HG03342 (cell line): ENCODE data around the gene MFNG.

Experiments
- ATAC-seq: cut with Tn5 transposase; IDR thresholded peaks from one replicate; pipeline ENCODE4 v1.9.1; 2021; ENCODE audit warnings: mild to moderate bottlenecking, moderate library complexity; ENCODE audit not compliant: unreplicated experiment

Gene MFNG

DNA sequence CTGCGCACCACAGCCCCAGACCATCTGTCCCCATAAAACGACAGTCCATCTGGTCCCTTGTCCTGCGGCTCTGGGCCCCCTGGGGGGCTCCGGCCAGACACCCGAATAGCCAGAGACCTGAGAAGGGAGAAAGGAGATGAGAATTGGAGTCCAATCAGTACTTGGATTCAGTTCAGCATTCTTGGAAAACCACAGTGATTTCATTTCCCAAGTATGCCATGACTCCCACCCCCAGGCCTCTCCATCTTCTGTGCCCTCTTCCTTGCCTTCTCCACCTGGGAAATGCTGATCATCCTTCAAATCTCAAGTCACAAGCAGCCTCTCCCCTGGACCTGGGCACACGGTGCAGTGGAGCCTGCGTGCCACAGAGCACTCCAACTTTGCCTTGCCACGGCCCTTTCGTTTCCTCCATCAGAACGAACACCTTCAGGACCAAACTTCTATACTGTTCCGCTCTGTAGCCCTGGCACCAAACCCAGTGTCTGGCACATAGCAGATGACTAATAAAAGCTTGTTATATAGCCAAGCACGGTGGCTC, 10.9 kb upstream of the MFNG start:
- no peak for ATAC-seq

DNA sequence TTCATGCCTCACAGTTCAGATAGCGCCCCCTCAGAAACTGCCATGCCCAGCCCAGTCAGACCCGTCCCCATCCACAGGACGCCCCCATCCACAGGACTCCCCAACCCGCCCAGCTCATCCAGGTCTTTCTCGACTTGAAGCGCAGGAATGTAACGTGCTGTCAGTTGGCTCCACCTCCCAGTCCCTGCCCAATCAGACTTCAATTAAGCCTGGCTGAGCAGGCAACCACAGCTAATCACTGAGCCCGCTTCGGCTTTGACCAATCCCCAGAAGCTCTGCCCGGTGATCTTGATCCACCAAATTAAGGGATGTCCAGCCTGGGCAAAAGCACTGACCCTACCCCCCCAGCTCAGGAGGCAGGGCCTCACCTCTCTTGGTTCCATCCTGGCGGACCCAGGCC, 10.5 kb upstream of the MFNG start:
- ATAC-seq = no peak

GRCh38 chr22:37493979-37494378, 7.8 kb upstream of the MFNG start:
- ATAC-seq = no peak

DNA sequence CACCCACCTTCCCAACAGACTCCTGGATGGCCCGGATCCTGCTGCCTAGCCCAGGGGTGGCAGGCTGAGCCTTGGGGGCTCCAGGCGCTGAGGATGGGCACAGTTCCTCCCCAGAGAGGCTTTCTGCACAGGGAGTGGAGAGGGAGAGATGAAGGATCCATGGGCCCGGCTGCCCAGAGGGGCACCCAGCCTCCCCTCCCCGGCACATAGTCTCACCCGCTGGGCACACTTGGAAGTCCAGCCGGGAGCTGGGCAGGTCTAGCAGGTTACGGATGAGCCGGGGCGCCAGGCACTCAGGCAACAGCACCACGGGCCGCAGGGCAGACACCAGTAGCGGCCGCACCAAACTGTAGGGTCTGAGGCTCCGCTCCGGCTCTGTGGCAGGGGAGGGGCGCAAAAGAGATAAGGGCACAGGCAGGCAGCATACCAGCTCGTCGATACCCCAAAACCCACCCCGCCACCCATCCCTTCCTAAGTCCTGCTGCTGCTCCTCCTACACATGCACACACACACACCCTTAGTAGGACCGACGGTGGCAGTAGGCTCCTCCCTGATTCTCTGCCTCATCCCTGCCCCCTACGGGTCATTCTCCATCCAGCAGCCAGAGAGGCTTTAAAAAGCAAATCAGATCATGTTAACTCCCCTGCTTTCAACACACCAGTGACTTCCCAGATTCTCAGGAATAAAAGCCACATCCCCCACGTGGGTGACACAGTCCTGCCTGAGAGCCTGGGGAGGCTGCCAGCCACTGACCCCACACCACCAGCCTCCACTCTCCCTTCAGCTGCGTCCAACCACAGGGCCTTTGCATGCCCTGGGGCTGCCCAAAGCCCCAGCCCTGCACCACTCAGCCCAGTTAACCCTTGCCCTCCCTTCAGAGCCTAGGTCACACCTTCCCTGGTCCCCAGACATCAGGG, 6.5 kb upstream of the MFNG start:
- ATAC-seq = no peak

GRCh38 chr22:37491559-37492427, 5.6 kb upstream of the MFNG start:
- ATAC-seq = no peak

- ATAC-seq = no peak
Observed at GRCh38 chr22:37491106-37491505, 4.9 kb upstream of the MFNG start.

DNA sequence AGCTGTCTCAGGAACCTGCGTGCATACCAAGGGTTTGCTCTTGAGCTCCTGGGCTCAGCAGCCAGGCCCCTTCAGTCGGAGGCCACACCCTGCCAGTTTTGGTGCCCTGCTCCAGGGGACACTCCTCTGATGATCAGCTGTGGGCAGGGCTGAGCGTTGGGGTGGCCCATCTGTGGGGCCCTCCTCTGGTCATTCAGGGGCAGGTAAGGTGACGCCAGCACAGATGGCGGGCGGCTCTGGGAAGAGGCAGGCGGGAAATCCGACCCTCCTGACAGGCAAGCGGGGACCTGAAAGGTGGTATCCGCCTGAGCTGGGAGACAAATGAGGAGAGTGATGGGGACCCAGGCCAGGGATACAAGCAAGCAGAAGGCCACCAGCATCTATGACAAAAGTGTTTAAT, 3.8 kb upstream of the MFNG start:
- ATAC-seq = no peak

DNA sequence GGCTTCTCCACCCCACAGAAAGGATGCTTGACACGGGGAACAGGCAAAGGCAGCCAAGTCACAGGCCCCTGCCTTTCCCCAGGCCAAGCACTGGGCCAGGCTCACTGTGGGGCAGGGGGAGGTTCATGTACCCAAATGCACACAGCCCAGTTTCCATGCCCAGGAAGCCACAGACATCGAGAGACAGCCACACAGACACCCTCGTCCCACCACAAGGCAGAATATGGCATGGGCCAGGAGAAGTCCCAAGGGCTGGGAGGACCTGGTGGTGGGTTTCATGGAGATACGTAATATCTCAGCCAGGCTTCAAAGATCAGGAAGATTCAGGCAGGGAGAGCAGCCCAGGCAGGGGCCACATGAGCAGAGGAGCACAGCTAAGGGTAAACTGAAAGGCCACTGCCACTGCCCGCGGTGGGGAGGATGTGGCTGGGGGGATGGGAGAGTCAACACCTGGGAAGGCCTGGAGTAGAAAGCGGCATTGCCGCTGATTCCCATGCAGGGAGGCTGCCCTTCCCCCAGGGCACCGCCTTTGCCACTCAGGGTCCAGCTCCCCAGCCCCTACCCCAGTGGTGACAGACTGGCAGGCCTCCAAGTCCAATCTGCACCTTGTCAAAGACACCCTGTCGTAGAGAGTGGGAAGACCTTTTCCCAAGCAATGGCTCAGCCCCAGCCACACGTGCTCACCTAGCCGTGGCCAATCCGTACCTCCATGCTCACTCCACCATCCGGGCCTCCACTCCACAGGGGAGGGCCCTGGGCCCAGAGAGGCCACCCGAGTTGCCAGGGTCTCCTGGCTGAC, 2.4 kb upstream of the MFNG start:
- no peak for ATAC-seq

DNA sequence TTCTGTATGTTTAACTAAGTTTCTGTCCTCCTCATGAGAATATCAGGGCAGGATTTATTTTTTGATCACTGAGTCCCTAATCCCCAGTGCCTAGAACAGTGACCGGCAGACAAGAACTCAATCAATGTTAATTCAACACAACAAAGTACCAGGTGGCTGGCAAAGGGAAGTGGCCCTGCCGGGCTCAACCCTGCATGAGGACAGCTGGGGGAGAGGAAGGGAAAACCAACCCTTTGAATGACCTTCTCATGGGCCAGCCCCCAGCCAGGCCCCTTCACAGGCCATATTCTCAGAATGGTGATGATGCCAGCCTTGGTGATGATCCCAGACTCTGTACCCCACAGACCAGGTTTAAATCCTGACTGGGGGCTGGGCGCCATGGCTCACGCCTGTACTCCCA, 1.4 kb upstream of the MFNG start:
- no peak for ATAC-seq

DNA sequence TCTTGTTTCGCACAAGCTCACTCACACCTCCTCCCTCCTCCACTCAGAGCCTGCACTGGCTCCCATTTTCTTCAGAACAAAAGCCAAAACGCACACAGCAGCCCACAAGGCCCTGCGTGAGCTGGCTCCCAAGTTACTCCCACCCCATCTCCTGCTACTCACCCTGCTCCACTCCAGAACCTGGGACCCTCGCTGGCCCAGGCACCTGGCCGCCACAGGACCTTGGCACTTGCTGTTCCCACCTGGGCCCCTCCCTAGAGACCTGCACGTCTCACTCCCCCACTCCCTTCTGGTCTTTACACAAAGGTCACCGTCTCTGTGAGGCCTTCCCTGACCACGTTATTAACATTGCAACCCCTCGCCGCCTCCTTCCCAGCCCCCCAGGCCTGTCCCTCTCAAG, 945 bp upstream of the MFNG start:
- ATAC-seq = no peak

- no peak for ATAC-seq
Observed at GRCh38 chr22:37485395-37486223, 575 bp downstream of the MFNG start.

DNA sequence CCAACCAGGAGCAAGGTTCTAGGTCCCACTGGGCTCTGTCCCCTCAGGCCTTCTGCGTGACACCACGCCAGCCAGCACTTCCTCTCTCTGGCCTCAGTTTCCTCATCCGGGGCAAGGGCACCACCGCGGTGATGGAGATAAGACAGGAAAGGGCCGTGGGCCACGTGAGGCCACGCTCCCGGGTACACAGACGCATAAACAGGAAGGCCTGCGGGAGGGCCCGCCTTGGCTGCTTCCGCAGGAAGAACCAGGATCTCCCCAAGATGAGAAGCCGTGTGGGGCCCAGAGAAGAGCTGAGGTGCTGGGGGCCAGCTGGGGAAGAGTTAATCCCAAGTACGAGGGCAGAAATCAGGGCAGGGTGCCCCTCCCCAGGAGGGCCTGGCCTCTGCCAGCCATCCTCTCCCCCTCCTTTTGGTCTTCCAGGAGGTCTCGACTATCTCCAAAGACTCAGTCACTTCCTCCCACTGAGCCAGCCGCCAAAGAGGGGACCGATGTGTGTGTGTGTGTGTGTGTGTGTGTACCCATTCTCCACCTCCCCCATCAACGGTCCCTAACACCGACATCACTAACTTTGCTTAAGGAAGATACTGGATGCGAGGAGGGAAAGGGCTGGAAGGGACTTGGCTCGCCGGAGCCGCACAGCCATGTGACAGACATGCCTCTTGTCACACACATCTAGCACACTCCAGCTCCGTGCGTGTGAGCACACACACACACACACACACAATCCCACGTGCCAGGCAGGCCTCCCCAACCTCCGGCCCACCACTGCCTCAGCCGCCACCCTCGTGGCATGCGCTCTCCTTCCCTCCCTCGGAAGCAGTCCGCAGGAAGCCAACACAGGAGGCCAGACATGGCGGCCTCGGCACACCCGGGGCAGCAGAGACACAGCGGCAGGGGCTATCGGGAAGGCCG, 1.4 kb downstream of the MFNG start:
- no peak for ATAC-seq

- no peak for ATAC-seq
Observed at GRCh38 chr22:37483050-37483449, 3.1 kb downstream of the MFNG start.

- no peak for ATAC-seq
Observed at GRCh38 chr22:37482244-37482643, 3.9 kb downstream of the MFNG start.

DNA sequence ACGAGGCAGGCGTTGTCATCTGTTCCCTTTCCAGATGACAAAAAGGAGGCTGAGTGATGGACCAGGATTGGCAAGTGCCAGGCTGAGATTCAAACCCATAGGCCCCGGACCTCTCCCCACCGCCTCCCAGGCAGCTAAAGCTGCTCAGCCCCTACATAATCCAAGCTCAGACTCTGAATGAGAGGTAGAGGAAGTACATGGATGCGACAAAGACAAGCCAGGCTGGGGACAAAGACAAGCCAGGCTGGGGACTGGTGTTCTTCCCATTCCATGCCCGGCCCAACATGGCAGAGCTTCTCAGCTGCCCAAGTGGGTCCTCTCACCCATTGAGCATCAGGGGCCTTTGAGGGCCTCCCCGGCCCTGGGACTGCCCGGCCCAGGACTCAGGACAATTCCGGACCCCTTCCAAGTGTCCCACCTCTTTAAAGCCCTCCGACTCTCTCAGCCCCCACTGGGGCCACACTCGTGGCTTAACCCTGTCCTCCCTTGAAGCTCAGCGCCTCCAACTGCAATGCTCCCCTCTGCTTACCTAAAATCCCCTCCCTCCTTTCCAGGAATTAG, 4.8 kb downstream of the MFNG start:
- ATAC-seq = no peak

DNA sequence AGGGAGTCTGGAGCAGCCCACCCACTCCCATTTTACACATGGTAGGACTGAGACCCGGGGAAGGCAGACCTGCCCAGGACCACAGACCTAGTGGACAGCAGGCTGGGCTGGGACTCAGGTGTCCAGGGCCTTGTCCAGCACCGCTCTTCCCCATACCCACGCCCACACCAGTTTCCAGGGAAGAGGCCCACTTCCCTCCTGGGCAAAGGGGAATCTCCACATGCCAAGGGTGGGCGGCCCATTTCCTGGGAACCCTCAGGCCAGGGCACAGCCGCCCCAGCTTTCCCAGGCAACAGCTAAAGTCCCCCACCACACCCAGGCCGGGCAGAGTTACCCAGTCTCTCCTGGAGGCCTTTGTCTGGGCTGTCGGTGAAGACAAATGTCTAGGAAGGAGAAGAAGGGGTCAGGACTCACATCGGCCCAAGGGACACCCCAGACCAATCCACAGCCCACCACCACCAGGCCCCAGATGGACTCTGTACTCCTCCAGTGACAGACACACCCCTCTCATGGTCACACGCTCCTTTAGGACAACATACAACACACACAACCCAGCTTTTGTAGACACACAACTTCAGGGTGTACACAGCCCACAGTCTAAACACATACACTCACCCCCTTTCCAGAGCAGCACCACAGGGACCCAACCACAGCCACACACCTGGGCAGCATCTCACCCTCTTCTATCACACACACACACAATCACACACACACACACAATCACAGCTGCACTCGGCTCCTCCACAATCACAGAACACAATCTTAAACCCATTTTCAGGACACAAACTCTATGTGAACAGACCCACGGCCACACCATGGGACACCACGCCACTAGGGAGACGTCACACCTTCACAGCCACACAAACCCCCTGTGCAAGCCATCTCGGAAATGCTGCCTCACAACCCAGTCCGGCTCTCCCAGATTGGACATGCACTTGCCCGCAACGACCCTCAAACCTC, 5.5 kb downstream of the MFNG start:
- ATAC-seq = no peak

GRCh38 chr22:37479196-37479595, 7.0 kb downstream of the MFNG start:
- ATAC-seq = no peak
